Breast epithelium (tissue), 3 donors: ENCODE data around the gene CREB3L1.
A peak's percentile ranks its signal among the peaks of the same experiment; 100 is the strongest.

Source experiments
- CTCF ChIP-seq, 3 donors: fragments of 450-650 bp; IDR thresholded peaks; one replicate each; pipeline ENCODE4 v1.5.1; 2016 to 2017; ENCODE audit warnings: antibody characterized with exemption in 3 of 3, mild to moderate bottlenecking in 3 of 3, moderate library complexity in 3 of 3
- POLR2AphosphoS5 ChIP-seq, 3 donors: sonication (generic); formaldehyde crosslinking; IDR thresholded peaks; one replicate each; pipeline ENCODE4 v1.6.1; 2017; ENCODE audit warnings: antibody characterized with exemption in 3 of 3

DNA sequence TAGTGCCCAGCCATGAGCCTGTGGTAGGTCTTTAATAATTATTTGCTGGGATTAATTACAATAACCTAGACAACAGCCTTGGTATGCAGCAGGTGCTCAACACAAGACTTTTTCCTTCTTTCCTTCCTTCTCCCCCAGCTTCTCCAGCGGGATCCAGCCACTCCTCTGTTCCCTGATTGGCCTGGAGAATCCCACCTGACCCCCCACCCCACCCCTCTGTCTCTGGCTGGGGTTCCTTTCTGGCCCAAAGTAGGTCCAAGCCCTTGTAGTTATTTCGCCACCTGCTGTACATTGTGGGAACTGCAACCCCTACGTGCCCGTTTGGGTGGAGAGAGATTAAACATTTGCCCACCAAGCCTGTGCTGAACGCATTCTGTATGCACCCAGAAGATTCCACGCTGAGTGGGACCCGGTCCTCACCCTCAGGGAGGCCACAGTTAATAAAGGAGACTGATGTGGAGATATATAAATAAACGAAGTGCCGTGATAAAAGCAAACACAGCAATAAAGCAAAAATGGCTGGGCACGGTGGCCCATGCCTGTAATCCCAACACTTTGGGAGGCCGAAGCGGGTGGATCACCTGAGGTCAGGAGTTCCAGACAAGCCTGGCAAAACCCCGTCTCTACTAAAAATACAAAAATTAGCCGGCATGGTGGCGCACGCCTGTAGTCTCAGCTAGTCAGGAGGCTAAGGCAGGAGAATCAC, 37.7 kb downstream of the CREB3L1 start:
- TF ChIP-seq CTCF (IDR thresholded peaks at IDR 0.05) (peak; percentile 58 to 85 (median 73)), POLR2AphosphoS5 (IDR thresholded peaks at IDR 0.05) (no peak)
